ENCODE results near the gene KCNQ4. TPM values are rescaled to one million over a fixed set of nuclear protein-coding genes. Genes with fewer than 3 reads are reported as not detected.
A peak's percentile ranks its signal among the peaks of the same experiment; 100 is the strongest.

KCNQ4 gene
- total and polyA plus RNA-seq, 10 of the 15 experiments (the other 5 are each of a cell fraction or from before 2014, with no cell fraction given), result 0.04 to 0.18 (median 0.08) TPM; not detected in 2

DNA sequence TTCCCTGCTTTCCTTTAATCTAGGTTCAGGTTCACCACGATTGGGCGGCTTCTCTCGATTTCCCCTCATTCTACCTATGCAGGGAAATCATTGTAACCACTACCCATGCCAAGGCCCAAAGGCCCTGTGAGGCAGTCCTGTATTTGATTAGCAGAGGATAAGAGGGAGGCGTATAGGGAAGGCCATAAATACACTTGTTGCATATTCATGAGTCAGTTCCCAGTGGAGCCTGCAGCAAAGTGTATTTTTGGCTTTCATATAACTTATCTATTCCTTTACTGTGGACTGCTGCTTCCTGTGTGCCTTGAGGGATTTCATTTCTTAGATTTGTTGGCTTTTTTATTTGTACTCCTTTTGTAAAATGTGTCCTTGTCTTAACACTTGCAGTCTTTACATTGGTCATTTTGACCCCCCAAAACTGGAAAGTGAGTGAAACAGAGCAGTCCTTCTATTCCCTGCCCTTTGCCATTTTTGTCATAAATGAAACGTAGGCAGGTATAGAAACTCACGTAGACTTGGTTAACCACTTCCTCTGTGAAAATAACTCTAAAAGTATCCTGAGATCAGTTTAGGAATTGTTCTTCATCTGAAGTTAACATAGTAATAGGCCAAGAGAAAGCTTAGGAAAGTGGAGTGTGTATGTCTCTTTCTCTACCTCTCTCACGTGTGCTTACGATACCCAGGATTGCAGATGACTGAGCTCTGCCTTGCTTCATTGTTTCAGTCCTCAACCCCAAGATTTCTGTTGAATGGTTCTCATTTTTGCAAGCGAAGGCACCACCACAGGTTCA, 19.6 kb upstream of the KCNQ4 start:
- intact Hi-C loops (cut with micrococcal nuclease; ENCODE audit: unreplicated experiment) (loop anchor here (5.0 kb wide), 1 partner anchor 67 kb away; no protein-coding TSS in a partner anchor), in situ Hi-C loops (cut with MboI) (no loop called here)
- no TSS peak for BruUV-seq (replicated peaks)
- DNase-seq (ENCODE audit: low read depth, low spot score), result peak; percentile 62
- peak; percentile 76 for ATAC-seq
- H3K27ac ChIP-seq (ENCODE audit: control insufficient read depth, insufficient read depth), result peak overlapping the region; percentile 85
- no peak overlapping the region for H2AFZ ChIP-seq (ENCODE audit: control insufficient read depth, low read depth, low read length)
- 30% methylated on average over 9 of the region's 9 CpGs for WGBS (ENCODE audit: insufficient coverage, insufficient replicate concordance, low lambda C conversion rate, missing lambda C conversion rate)
- peak overlapping the region; percentile 82 for H3K4me2 ChIP-seq (ENCODE audit: control insufficient read depth, insufficient read depth)
- H4K20me1 ChIP-seq (ENCODE audit: control insufficient read depth, insufficient read depth), result no peaks in the 10 kb centered on the region
- peak overlapping the region; percentile 43 for H3K9ac ChIP-seq (ENCODE audit: control insufficient read depth, insufficient read depth, low read length)
- ChIA-PET POLR2A (interaction anchor here (0.6 to 2.6 kb wide), 7 partner anchors 10 to 87 kb away, joined by 3 to 17 read pairs (median 6); partner anchors contain the start of gene NFYC), RAD21 (ENCODE audit: unreplicated experiment) (interaction anchor here (0.9 to 3.0 kb wide), 18 partner anchors 10 to 239 kb away, joined by 3 to 24 read pairs (median 5); partner anchors contain the start of genes NFYC and ZNF684), CTCF (interaction anchor here (0.8 to 2.8 kb wide), 19 partner anchors 10 to 620 kb away, joined by 3 to 63 read pairs (median 4); partner anchors contain the start of gene NFYC), SMC1A (ENCODE audit: uncharacterized antibody, unreplicated experiment) (interaction anchor here (0.8 to 3.0 kb wide), 26 partner anchors 9 to 151 kb away, joined by 3 to 39 read pairs (median 5); partner anchors contain the start of gene NFYC)
- H3K9me3 ChIP-seq (replicated peaks; ENCODE audit: control insufficient read depth, insufficient read depth, low read length), result no peaks in the 10 kb centered on the region
- no peaks in the 10 kb centered on the region for H3K27me3 ChIP-seq (replicated peaks in 1 of 2; ENCODE audit: control insufficient read depth in 2 of 2, insufficient read depth in 2 of 2, low read length in 1 of 2)
- peaks cover 42% of the 10 kb centered on the region for H3K4me1 ChIP-seq (ENCODE audit: control insufficient read depth, insufficient read depth, low read length)
- FAIRE-seq, result peak; percentile 27
- H3K4me3 ChIP-seq, result peak overlapping the region; percentile 53
- peaks cover 28 to 50% of the 10 kb centered on the region in 2 experiments for H3K36me3 ChIP-seq (ENCODE audit: control insufficient read depth in 2 of 2, insufficient read depth in 2 of 2, low read length in 1 of 2)
- peaks cover 7% of the 10 kb centered on the region; the same call in 1 of the 2 replicates for H3K79me2 ChIP-seq (ENCODE audit: control insufficient read depth, insufficient read depth, low read length)
- TF ChIP-seq RB1 (IDR thresholded peaks at IDR 0.05; ENCODE audit: borderline replicate concordance) (no peak), GATAD2B (conservative IDR thresholded peaks at IDR 0.05; ENCODE audit: low read depth) (0 out of 2 replicates have a peak, but pooled peaks have one; percentile 30), SPI1 (IDR thresholded peaks at IDR 0.05; ENCODE audit: borderline replicate concordance, insufficient read depth, low read depth, low read length) (peak; percentile 51), MEF2A (IDR thresholded peaks at IDR 0.05; ENCODE audit: insufficient read depth, low read depth, low read length) (0 out of 2 replicates have a peak, but pooled peaks have one; percentile 18), BMI1 (IDR thresholded peaks at IDR 0.05; ENCODE audit: borderline replicate concordance) (no peak), SMAD1 (IDR thresholded peaks at IDR 0.05; ENCODE audit: low read depth, partially characterized antibody) (no peak), FOXM1 (IDR thresholded peaks at IDR 0.05; ENCODE audit: low read depth, low read length) (0 out of 2 replicates have a peak, but pooled peaks have one; percentile 39), EZH2 (IDR thresholded peaks at IDR 0.05; ENCODE audit: borderline replicate concordance, control insufficient read depth, low read depth, low read length) (no peak), MEF2B (IDR thresholded peaks at IDR 0.05; ENCODE audit: partially characterized antibody, poor library complexity, severe bottlenecking) (peak; percentile 72), NFYB (IDR thresholded peaks at IDR 0.05; ENCODE audit: insufficient read depth, low read depth, low read length) (no peak), SUZ12 (IDR thresholded peaks at IDR 0.05; ENCODE audit: unreplicated experiment) (no peak)
- TF ChIP-seq, protein P1, sequence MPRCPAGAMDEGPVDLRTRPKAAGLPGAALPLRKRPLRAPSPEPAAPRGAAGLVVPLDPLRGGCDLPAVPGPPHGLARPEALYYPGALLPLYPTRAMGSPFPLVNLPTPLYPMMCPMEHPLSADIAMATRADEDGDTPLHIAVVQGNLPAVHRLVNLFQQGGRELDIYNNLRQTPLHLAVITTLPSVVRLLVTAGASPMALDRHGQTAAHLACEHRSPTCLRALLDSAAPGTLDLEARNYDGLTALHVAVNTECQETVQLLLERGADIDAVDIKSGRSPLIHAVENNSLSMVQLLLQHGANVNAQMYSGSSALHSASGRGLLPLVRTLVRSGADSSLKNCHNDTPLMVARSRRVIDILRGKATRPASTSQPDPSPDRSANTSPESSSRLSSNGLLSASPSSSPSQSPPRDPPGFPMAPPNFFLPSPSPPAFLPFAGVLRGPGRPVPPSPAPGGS (IDR thresholded peaks at IDR 0.05; ENCODE audit: borderline replicate concordance, insufficient read depth, low read depth, low read length, poor library complexity, severe bottlenecking), result no peak
- TF ChIP-seq, protein P2, sequence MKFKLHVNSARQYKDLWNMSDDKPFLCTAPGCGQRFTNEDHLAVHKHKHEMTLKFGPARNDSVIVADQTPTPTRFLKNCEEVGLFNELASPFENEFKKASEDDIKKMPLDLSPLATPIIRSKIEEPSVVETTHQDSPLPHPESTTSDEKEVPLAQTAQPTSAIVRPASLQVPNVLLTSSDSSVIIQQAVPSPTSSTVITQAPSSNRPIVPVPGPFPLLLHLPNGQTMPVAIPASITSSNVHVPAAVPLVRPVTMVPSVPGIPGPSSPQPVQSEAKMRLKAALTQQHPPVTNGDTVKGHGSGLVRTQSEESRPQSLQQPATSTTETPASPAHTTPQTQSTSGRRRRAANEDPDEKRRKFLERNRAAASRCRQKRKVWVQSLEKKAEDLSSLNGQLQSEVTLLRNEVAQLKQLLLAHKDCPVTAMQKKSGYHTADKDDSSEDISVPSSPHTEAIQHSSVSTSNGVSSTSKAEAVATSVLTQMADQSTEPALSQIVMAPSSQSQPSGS (IDR thresholded peaks at IDR 0.05; ENCODE audit: low read length), result no peak
- TF ChIP-seq, protein P3, sequence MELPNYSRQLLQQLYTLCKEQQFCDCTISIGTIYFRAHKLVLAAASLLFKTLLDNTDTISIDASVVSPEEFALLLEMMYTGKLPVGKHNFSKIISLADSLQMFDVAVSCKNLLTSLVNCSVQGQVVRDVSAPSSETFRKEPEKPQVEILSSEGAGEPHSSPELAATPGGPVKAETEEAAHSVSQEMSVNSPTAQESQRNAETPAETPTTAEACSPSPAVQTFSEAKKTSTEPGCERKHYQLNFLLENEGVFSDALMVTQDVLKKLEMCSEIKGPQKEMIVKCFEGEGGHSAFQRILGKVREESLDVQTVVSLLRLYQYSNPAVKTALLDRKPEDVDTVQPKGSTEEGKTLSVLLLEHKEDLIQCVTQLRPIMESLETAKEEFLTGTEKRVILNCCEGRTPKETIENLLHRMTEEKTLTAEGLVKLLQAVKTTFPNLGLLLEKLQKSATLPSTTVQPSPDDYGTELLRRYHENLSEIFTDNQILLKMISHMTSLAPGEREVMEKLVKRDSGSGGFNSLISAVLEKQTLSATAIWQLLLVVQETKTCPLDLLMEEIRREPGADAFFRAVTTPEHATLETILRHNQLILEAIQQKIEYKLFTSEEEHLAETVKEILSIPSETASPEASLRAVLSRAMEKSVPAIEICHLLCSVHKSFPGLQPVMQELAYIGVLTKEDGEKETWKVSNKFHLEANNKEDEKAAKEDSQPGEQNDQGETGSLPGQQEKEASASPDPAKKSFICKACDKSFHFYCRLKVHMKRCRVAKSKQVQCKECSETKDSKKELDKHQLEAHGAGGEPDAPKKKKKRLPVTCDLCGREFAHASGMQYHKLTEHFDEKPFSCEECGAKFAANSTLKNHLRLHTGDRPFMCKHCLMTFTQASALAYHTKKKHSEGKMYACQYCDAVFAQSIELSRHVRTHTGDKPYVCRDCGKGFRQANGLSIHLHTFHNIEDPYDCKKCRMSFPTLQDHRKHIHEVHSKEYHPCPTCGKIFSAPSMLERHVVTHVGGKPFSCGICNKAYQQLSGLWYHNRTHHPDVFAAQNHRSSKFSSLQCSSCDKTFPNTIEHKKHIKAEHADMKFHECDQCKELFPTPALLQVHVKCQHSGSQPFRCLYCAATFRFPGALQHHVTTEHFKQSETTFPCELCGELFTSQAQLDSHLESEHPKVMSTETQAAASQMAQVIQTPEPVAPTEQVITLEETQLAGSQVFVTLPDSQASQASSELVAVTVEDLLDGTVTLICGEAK (IDR thresholded peaks at IDR 0.05; ENCODE audit: borderline replicate concordance), result no peak

Data from GM12878 (cell line).